ENCODE results near the gene SLC5A1. TPM values are rescaled to one million over a fixed set of nuclear protein-coding genes. Genes with fewer than 3 reads are reported as not detected.

The SLC5A1 gene
- total and polyA plus RNA-seq, 2 donors from 2014 or later = 1.0 to 3.0 TPM

DNA sequence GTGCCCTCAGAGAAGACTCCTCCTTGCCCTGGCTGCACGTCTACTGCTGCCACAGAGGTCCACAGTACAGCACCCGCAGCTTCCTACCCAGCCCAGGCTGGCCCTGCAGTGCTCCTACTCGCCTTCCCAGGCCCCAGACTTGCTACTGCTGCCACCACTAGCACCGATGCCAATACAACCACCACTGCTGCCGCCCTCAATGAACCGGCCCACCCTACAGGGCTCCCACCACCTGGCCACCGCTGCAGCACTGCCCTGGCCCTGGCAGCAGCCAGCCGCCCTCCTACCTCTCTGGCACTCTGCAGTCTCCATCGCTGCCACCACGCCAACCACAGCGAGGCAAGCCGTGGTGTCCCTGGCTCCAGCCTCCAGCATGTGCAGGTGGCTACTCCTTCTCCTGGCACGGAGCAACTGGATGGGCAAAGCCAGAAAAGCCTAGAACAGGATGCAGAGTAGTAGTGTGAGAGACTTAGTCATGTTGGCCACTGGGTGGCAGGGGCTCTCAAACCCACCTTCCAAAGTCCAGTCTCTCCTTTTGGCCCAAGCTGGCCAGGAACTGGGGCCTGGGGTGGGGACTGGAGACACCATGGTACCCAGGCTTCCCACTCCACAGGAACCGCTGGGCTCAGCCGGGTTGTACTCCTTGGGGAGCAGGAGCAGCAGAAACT lies 76.6 kb downstream of the SLC5A1 start:
- Histone ChIP-seq H3K36me3 (ENCODE audit: control insufficient read depth in 2 of 3, insufficient read depth in 3 of 3, low read length in 3 of 3) (no peaks in the 10 kb centered on the region), H3K9ac (ENCODE audit: low read length in 3 of 3) (no peak overlapping the region), H3K4me1 (ENCODE audit: control insufficient read depth in 2 of 3, insufficient read depth in 2 of 3, low read depth in 1 of 3, low read length in 3 of 3) (no peaks in the 10 kb centered on the region), H3K27ac (ENCODE audit: low read depth in 2 of 2, low read length in 2 of 2) (no peak overlapping the region), H3K4me3 (ENCODE audit: low read length in 3 of 3) (no peak overlapping the region), H3K27me3 (ENCODE audit: control insufficient read depth, insufficient read depth, low read length) (no peaks in the 10 kb centered on the region), H3K9me3 (ENCODE audit: control insufficient read depth in 2 of 3, insufficient read depth in 1 of 3, low read length in 3 of 3) (no peaks in the 10 kb centered on the region)
- TF ChIP-seq CTCF (IDR thresholded peaks at IDR 0.05; ENCODE audit: borderline replicate concordance, extremely low read depth, insufficient read depth) = no peak
- DNase-seq = no peak
- intact Hi-C loops (cut with DNase I) = no loop called here
- FAIRE-seq = no peak

DNA sequence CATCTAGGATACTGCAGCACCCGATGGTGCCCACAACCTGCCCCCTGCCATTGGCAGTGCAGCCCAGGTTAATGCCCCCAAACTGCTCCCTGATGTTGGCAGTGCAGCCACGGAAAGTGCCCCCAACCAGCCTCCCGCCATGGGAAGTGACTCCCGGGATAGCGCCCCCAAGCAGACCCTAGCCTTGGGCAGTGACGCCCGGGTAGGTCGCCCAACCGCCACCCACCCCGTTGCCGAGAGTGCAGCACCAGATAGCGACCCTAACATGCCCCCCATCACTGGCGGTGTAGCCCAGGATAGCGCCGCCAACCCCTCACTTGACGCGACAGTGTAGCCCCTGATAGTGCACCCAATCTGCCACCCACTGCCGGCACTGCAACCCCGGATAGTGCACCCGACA lies 77.5 kb downstream of the SLC5A1 start:
- Histone ChIP-seq H3K4me1 (ENCODE audit: control insufficient read depth in 2 of 3, insufficient read depth in 2 of 3, low read depth in 1 of 3, low read length in 3 of 3) (no peaks in the 10 kb centered on the region), H3K9me3 (ENCODE audit: control insufficient read depth in 2 of 3, insufficient read depth in 1 of 3, low read length in 3 of 3) (no peaks in the 10 kb centered on the region), H3K4me3 (ENCODE audit: low read length in 3 of 3) (no peak overlapping the region), H3K27me3 (ENCODE audit: control insufficient read depth, insufficient read depth, low read length) (no peaks in the 10 kb centered on the region), H3K27ac (ENCODE audit: low read depth in 2 of 2, low read length in 2 of 2) (no peak overlapping the region), H3K36me3 (ENCODE audit: control insufficient read depth in 2 of 3, insufficient read depth in 3 of 3, low read length in 3 of 3) (no peaks in the 10 kb centered on the region), H3K9ac (ENCODE audit: low read length in 3 of 3) (no peak overlapping the region)
- no peak for TF ChIP-seq CTCF (IDR thresholded peaks at IDR 0.05; ENCODE audit: borderline replicate concordance, extremely low read depth, insufficient read depth)
- intact Hi-C loops (cut with DNase I) = no loop called here
- no peak for FAIRE-seq
- DNase-seq = no peak

- intact Hi-C loops (cut with DNase I) = no loop called here
- no peak overlapping the region for H3K9ac ChIP-seq (ENCODE audit: low read length in 3 of 3)
- H3K27me3 ChIP-seq (ENCODE audit: control insufficient read depth, insufficient read depth, low read length) = no peaks in the 10 kb centered on the region
- FAIRE-seq (no peak), DNase-seq (no peak)
- H3K4me1 ChIP-seq (ENCODE audit: control insufficient read depth in 2 of 3, insufficient read depth in 2 of 3, low read depth in 1 of 3, low read length in 3 of 3) = no peaks in the 10 kb centered on the region
- no peak overlapping the region for H3K27ac ChIP-seq (ENCODE audit: low read depth in 2 of 2, low read length in 2 of 2)
- no peaks in the 10 kb centered on the region for H3K36me3 ChIP-seq (ENCODE audit: control insufficient read depth in 2 of 3, insufficient read depth in 3 of 3, low read length in 3 of 3)
- no peak for TF ChIP-seq CTCF (IDR thresholded peaks at IDR 0.05; ENCODE audit: borderline replicate concordance, extremely low read depth, insufficient read depth)
- H3K4me3 ChIP-seq (ENCODE audit: low read length in 3 of 3) = no peak overlapping the region
- no peaks in the 10 kb centered on the region for H3K9me3 ChIP-seq (ENCODE audit: control insufficient read depth in 2 of 3, insufficient read depth in 1 of 3, low read length in 3 of 3)
Observed at GRCh38 chr22:32122899-32123298, 79.8 kb downstream of the SLC5A1 start.

- Histone ChIP-seq H3K9me3 (ENCODE audit: control insufficient read depth in 2 of 3, insufficient read depth in 1 of 3, low read length in 3 of 3) (no peaks in the 10 kb centered on the region), H3K4me1 (ENCODE audit: control insufficient read depth in 2 of 3, insufficient read depth in 2 of 3, low read depth in 1 of 3, low read length in 3 of 3) (no peaks in the 10 kb centered on the region), H3K27ac (ENCODE audit: low read depth in 2 of 2, low read length in 2 of 2) (no peak overlapping the region), H3K9ac (ENCODE audit: low read length in 3 of 3) (no peak overlapping the region), H3K27me3 (ENCODE audit: control insufficient read depth, insufficient read depth, low read length) (no peaks in the 10 kb centered on the region), H3K36me3 (ENCODE audit: control insufficient read depth in 2 of 3, insufficient read depth in 3 of 3, low read length in 3 of 3) (no peaks in the 10 kb centered on the region), H3K4me3 (ENCODE audit: low read length in 3 of 3) (no peak overlapping the region)
- no peak for DNase-seq
- intact Hi-C loops (cut with DNase I) = no loop called here
- no peak for FAIRE-seq
- TF ChIP-seq CTCF (IDR thresholded peaks at IDR 0.05; ENCODE audit: borderline replicate concordance, extremely low read depth, insufficient read depth) = no peak
Observed at GRCh38 chr22:32123657-32124056, 80.6 kb downstream of the SLC5A1 start.
